Measurements from ENCODE around the gene UBASH3B. TPM values are rescaled to one million over a fixed set of nuclear protein-coding genes. Genes with fewer than 3 reads are reported as not detected.

The UBASH3B gene
- total RNA-seq, 1 experiment from 2014 or later, result 8.0 TPM

DNA sequence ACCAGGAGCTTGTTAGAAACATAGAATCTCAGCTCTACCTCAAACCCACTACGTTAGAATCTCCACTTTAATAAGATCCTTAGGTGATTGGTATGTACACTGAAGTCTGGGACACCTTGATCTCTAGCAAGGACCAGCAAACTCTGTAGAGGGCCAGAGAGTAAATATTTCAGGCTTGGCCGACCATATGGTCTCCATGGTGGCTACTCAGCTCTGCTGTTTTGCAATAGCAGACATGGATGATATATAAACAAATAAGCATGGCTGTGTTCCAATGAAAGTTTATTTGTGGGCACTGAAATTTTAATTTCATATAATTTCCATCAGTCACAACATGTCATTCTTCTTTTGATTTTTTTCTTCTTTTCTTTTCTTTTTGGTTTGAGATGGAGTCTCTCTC lies 23.9 kb downstream of the UBASH3B start:
- H2AK5ac ChIP-seq (ENCODE audit: insufficient read length, low read length), result no peak overlapping the region
- H3K4ac ChIP-seq (ENCODE audit: low read depth, low read length), result no peak overlapping the region
- Mint-ChIP-seq H3K27me3 (ENCODE audit: low read depth) (no peaks in the 10 kb centered on the region), H3K27ac (no peak overlapping the region), H3K36me3 (ENCODE audit: insufficient read depth in 1 of 3, low read depth in 3 of 3) (no peaks in the 10 kb centered on the region; a peak in 1 of 7 replicates), H3K9me3 (no peaks in the 10 kb centered on the region), H3K4me3 (no peak overlapping the region), H3K4me1 (peaks cover 9 to 12% of the 10 kb centered on the region in 2 experiments)
- H3K14ac ChIP-seq (ENCODE audit: insufficient read depth, low read length), result no peak overlapping the region
- H3K9me3 ChIP-seq (ENCODE audit: control insufficient read depth, low read depth, low read length), result no peaks in the 10 kb centered on the region
- H3K23me2 ChIP-seq (ENCODE audit: insufficient read length, low read depth, low read length, poor library complexity, severe bottlenecking), result no peaks in the 10 kb centered on the region
- H4K20me1 ChIP-seq (ENCODE audit: control insufficient read depth, insufficient read depth, insufficient read length), result no peaks in the 10 kb centered on the region
- H3T11ph ChIP-seq (ENCODE audit: low read length), result no peak overlapping the region
- no peaks in the 10 kb centered on the region; the same call in 1 of the 2 replicates for H3K79me2 ChIP-seq (ENCODE audit: insufficient read depth, low read length)
- no peak overlapping the region for H3K27ac ChIP-seq (ENCODE audit: insufficient read length, low read depth, low read length)
- no peak overlapping the region for H2BK5ac ChIP-seq (ENCODE audit: insufficient read length, low read length)
- no peak overlapping the region for H2BK15ac ChIP-seq (ENCODE audit: low read depth, low read length)
- no peak overlapping the region for H4K8ac ChIP-seq (replicated peaks; ENCODE audit: insufficient read length, low read depth, low read length)
- H3K79me1 ChIP-seq (ENCODE audit: insufficient read depth, low read depth, low read length, poor library complexity, severe bottlenecking), result no peaks in the 10 kb centered on the region
- DNase-seq, result no peak
- H4K91ac ChIP-seq (ENCODE audit: insufficient read length, low read depth, low read length), result no peak overlapping the region
- H3K4me2 ChIP-seq (ENCODE audit: insufficient read depth, insufficient read length, low read length), result no peak overlapping the region
- H2BK120ac ChIP-seq (ENCODE audit: low read depth, low read length, poor library complexity, severe bottlenecking), result no peak overlapping the region
- H3K23ac ChIP-seq (ENCODE audit: insufficient read length, low read depth, low read length), result no peak overlapping the region
- H3K9ac ChIP-seq (ENCODE audit: extremely low read depth, insufficient read length, low read length), result no peak overlapping the region
- no peak overlapping the region for H2BK12ac ChIP-seq (ENCODE audit: insufficient read length, low read depth, low read length)
- H2BK20ac ChIP-seq (ENCODE audit: low read depth, low read length, poor library complexity, severe bottlenecking), result no peak overlapping the region
- no peak overlapping the region for H3K18ac ChIP-seq (ENCODE audit: insufficient read length, low read depth, low read length)
- TF ChIP-seq, protein P1, sequence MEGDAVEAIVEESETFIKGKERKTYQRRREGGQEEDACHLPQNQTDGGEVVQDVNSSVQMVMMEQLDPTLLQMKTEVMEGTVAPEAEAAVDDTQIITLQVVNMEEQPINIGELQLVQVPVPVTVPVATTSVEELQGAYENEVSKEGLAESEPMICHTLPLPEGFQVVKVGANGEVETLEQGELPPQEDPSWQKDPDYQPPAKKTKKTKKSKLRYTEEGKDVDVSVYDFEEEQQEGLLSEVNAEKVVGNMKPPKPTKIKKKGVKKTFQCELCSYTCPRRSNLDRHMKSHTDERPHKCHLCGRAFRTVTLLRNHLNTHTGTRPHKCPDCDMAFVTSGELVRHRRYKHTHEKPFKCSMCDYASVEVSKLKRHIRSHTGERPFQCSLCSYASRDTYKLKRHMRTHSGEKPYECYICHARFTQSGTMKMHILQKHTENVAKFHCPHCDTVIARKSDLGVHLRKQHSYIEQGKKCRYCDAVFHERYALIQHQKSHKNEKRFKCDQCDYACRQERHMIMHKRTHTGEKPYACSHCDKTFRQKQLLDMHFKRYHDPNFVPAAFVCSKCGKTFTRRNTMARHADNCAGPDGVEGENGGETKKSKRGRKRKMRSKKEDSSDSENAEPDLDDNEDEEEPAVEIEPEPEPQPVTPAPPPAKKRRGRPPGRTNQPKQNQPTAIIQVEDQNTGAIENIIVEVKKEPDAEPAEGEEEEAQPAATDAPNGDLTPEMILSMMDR (conservative IDR thresholded peaks at IDR 0.05), result no peak
- H3K4me1 ChIP-seq (ENCODE audit: insufficient read depth, low read length), result no peaks in the 10 kb centered on the region
- no CpG with 5 or more reads among the region's 2 CpGs for WGBS (ENCODE audit: extremely low coverage, insufficient read length, low lambda C conversion rate)
- no peak overlapping the region for H3K56ac ChIP-seq (ENCODE audit: insufficient read length, low read depth, low read length)
- H2AFZ ChIP-seq (ENCODE audit: low read length), result no peak overlapping the region
- no peaks in the 10 kb centered on the region for H3K27me3 ChIP-seq (ENCODE audit: insufficient read depth, low read length)
- H4K5ac ChIP-seq (ENCODE audit: insufficient read length, low read depth, low read length), result no peak overlapping the region
